Panc1 (cell line): ENCODE measurements around the gene LRRC27. TPM values are rescaled to one million over a fixed set of nuclear protein-coding genes. Genes with fewer than 3 reads are reported as not detected.

Source experiments
- ATAC-seq: fragments of 200-7000 bp; cut with Tn5 transposase; 2 replicates; pipeline ENCODE4 v1.9.1; 2020; ENCODE audit warnings: mild to moderate bottlenecking, moderate library complexity
- BruUV-seq: library from RNA; stranded (reverse); fragments of 400-500 nt; replicated peaks from 2 replicates; lab custom pipeline; 2021; lab: Mats Ljungman, UMichigan
- CTCF ChIA-PET: fragments of 300-600 bp; sonication (Branson Sonifier 250); formaldehyde crosslinking; loops from one replicate; lab custom pipeline; 2022; ENCODE audit warnings: antibody characterized with exemption; lab: Charles Lee
- POLR2A ChIA-PET: fragments of 300-600 bp; sonication (Branson Sonifier 250); formaldehyde crosslinking; loops from one replicate; lab custom pipeline; 2022; ENCODE audit warnings: antibody characterized with exemption; lab: Charles Lee
- DNase-seq: peaks from one replicate; pipeline ENCODE4 v3.0.0-alpha.2; 2010; ENCODE audit warnings: low read depth, low spot score
- H3K27ac ChIP-seq: 2 replicates; pipeline ENCODE4 v1.5.1; 2011; ENCODE audit warnings: mild to moderate bottlenecking, low read length, inconsistent platforms
- H3K27me3 ChIP-seq: fragments of 200-500 bp; sonication (Bioruptor generic); 2 replicates; pipeline ENCODE4 v1.6.0; 2014; ENCODE audit warnings: low read length, inconsistent platforms; ENCODE audit not compliant: control insufficient read depth, insufficient read depth
- H3K36me3 ChIP-seq: fragments of 200-500 bp; sonication (Bioruptor generic); 2 replicates; pipeline ENCODE4 v1.5.1; 2014; ENCODE audit warnings: inconsistent platforms, mild to moderate bottlenecking, low read length, moderate library complexity; ENCODE audit not compliant: control insufficient read depth, insufficient read depth
- H3K4me1 ChIP-seq: 2 replicates; pipeline ENCODE4 v1.5.1; 2011; ENCODE audit warnings: inconsistent platforms, mild to moderate bottlenecking, low read length, moderate library complexity; ENCODE audit not compliant: control insufficient read depth, insufficient read depth
- H3K4me3 ChIP-seq, 2 experiments: 2 replicates each; pipeline ENCODE4 v1.5.1; 2011 to 2012; ENCODE audit warnings: low read depth in 2 of 2, low read length in 2 of 2, mild to moderate bottlenecking in 2 of 2, inconsistent platforms in 1 of 2, moderate library complexity in 1 of 2
- H3K9me3 ChIP-seq: fragments of 200-500 bp; sonication (Bioruptor generic); 2 replicates; pipeline ENCODE4 v1.5.1; 2014; ENCODE audit warnings: low read depth, mild to moderate bottlenecking, inconsistent platforms, low read length, moderate library complexity; ENCODE audit not compliant: control insufficient read depth, insufficient read depth
- CTCF ChIP-seq: fragments of 450-650 bp; IDR thresholded peaks from 2 replicates; pipeline ENCODE4 v1.5.1; 2017; ENCODE audit warnings: mild to moderate bottlenecking
- POLR2AphosphoS5 ChIP-seq: IDR thresholded peaks from 2 replicates; pipeline ENCODE4 v1.6.1; 2012; ENCODE audit warnings: mild to moderate bottlenecking, low read depth, low read length, moderate library complexity
- REST ChIP-seq, 2 experiments: IDR thresholded peaks; 2 replicates each; pipeline ENCODE4 v1.6.1; 2011 to 2012; ENCODE audit warnings: low read depth in 2 of 2, control low read depth in 1 of 2, low read length in 1 of 2, mild to moderate bottlenecking in 1 of 2, moderate library complexity in 1 of 2; ENCODE audit not compliant: insufficient read depth in 1 of 2
- SIN3A ChIP-seq: IDR thresholded peaks from 2 replicates; pipeline ENCODE4 v1.6.1; 2012; ENCODE audit warnings: low read depth, mild to moderate bottlenecking, low read length, moderate library complexity, borderline replicate concordance; ENCODE audit not compliant: insufficient read depth
- TCF7L2 ChIP-seq: IDR thresholded peaks from 2 replicates; pipeline ENCODE4 v1.6.1; 2011; ENCODE audit warnings: mild to moderate bottlenecking, low read depth, low read length, inconsistent platforms
- in situ Hi-C: cut with HindIII; loops from 2 replicates; pipeline ENCODE4 v1.10.0; 2016; ENCODE audit warnings: low sequenced_read_pairs, low pct_unique_long_range_greater_than_20kb
- intact Hi-C: fragments of 100-400 bp; cut with micrococcal nuclease; formaldehyde crosslinking; loops from one replicate; pipeline ENCODE4 v1.10.0; 2022; ENCODE audit not compliant: unreplicated experiment
- total RNA-seq: library from RNA; stranded (reverse); gene quantifications from one replicate; pipeline ENCODE4 v1.2.1, GENCODE V29; 2021; ENCODE audit not compliant: unreplicated experiment

The LRRC27 gene
- total RNA-seq, 1 experiment from 2014 or later: 15.7 TPM

- in situ Hi-C loops: no loop called here
- DNase-seq: no peak
- Histone ChIP-seq H3K4me1 (peaks cover 31% of the 10 kb centered on the region), H3K4me3 (no peak overlapping the region), H3K27ac (no peak overlapping the region), H3K27me3 (no peaks in the 10 kb centered on the region), H3K9me3 (no peaks in the 10 kb centered on the region), H3K36me3 (no peaks in the 10 kb centered on the region)
- BruUV-seq: no TSS peak
- no peak for TF ChIP-seq SIN3A
- no peak for TF ChIP-seq TCF7L2
- no peak for TF ChIP-seq POLR2AphosphoS5
- no peak for TF ChIP-seq CTCF
- TF ChIP-seq REST (IDR thresholded peaks at IDR 0.05; ENCODE audit: insufficient read depth in 1 of 2, low read depth in 2 of 2, low read length in 1 of 2): no peak
- ChIA-PET POLR2A (no interaction called here), CTCF (no interaction called here)
- ATAC-seq: no peak
- intact Hi-C loops: no loop called here
Observed at GRCh38 chr10:132302421-132303310, 29.3 kb upstream of the LRRC27 start.

GRCh38 chr10:132303361-132304115 is 28.5 kb upstream of the LRRC27 start:
- CTCF ChIA-PET: interaction anchor here (0.5 kb wide), 1 partner anchor 1091 kb away, joined by 3 read pairs; no protein-coding TSS in a partner anchor
- no peak for ATAC-seq
- no peaks in the 10 kb centered on the region for H3K36me3 ChIP-seq
- H3K27me3 ChIP-seq: no peaks in the 10 kb centered on the region
- H3K4me1 ChIP-seq: peaks cover 23% of the 10 kb centered on the region
- TF ChIP-seq TCF7L2: no peak
- no peak for TF ChIP-seq CTCF
- no peak for TF ChIP-seq SIN3A
- TF ChIP-seq REST (IDR thresholded peaks at IDR 0.05; ENCODE audit: insufficient read depth in 1 of 2, low read depth in 2 of 2, low read length in 1 of 2): no peak
- no peak for TF ChIP-seq POLR2AphosphoS5
- no peak overlapping the region for H3K4me3 ChIP-seq
- no peak for DNase-seq
- intact Hi-C loops (no loop called here), in situ Hi-C loops (no loop called here)
- no TSS peak for BruUV-seq
- H3K9me3 ChIP-seq: no peaks in the 10 kb centered on the region
- POLR2A ChIA-PET: no interaction called here
- no peak overlapping the region for H3K27ac ChIP-seq
